Body of pancreas (tissue), 4 donors: ENCODE results near the gene ABCA8.
"Not testable (repeated sequence)": the region's sequence is repeated elsewhere in the genome, so short reads cannot be mapped to it uniquely, and the experiment has no call there.

Source experiments
- POLR2A ChIP-seq, 3 donors: fragments of 450-650 bp; IDR thresholded peaks; one replicate each; pipeline ENCODE4 v1.6.1; 2016; ENCODE audit warnings: antibody characterized with exemption in 3 of 3, mild to moderate bottlenecking in 2 of 3
- TF ChIP-seq, protein P1 (sequence below), 7 experiments: fragments of 450-650 bp in 4 of 7; fragments of 200-600 bp in 3 of 7; sonication (generic) in 3 of 7; IDR thresholded peaks; one replicate each; pipeline ENCODE4 v1.5.1; 2016 to 2019; ENCODE audit warnings: antibody characterized with exemption in 7 of 7

DNA sequence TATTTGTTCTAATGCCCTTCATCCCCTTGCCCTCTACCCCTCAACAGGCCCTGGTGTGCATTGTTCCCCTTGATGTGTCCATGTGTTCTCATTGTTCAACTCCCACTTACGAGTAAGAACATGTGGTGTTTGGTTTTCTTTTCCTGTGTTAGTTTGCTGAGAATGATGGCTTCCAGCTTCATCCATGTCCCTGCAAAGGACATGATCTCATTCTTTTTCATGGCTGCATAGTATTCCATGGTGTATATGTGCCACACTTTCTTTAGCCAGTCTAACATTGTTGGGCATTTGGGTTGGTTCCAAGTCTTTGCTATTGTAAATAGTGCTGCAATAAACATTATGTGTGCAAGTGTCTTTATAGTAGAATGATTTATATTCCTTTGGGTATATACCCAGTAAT lies 7.3 kb downstream of the ABCA8 start:
- not testable (repeated sequence) for TF ChIP-seq POLR2A (IDR thresholded peaks at IDR 0.05)
- TF ChIP-seq, protein P1, sequence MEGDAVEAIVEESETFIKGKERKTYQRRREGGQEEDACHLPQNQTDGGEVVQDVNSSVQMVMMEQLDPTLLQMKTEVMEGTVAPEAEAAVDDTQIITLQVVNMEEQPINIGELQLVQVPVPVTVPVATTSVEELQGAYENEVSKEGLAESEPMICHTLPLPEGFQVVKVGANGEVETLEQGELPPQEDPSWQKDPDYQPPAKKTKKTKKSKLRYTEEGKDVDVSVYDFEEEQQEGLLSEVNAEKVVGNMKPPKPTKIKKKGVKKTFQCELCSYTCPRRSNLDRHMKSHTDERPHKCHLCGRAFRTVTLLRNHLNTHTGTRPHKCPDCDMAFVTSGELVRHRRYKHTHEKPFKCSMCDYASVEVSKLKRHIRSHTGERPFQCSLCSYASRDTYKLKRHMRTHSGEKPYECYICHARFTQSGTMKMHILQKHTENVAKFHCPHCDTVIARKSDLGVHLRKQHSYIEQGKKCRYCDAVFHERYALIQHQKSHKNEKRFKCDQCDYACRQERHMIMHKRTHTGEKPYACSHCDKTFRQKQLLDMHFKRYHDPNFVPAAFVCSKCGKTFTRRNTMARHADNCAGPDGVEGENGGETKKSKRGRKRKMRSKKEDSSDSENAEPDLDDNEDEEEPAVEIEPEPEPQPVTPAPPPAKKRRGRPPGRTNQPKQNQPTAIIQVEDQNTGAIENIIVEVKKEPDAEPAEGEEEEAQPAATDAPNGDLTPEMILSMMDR (IDR thresholded peaks at IDR 0.05), result not testable (repeated sequence)
